ENCODE results near the gene PDE9A.

DNA sequence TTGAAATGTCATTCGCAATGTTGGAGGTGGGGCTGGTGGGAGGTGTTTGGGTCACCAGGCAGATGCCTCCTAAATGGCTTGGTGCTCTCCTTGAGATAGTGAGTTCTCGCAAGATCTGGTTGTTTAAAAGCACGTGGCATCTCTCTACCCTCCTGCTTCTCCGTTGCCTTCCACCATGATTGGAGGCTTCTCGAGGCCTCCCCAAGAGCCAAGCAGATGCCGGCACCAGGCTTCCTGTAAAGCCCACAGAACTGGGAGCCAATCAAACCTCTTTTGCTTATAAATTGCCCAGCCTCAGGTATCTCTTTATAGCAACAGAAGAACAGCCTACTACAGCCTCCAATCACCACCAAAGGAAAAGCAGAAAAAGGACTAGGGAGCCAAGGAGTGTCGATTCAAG, 80.5 kb downstream of the PDE9A start:
- TF ChIP-seq EP300 (IDR thresholded peaks at IDR 0.05; ENCODE audit: borderline replicate concordance) (no peak), CEBPB (IDR thresholded peaks at IDR 0.05) (no peak), RAD21 (IDR thresholded peaks at IDR 0.05; ENCODE audit: low read depth) (no peak), YY1 (IDR thresholded peaks at IDR 0.05; ENCODE audit: low read depth) (no peak), NFIC (IDR thresholded peaks at IDR 0.05) (no peak)

All from Ishikawa (cell line).